ENCODE data around the gene PPP2R5C. TPM values are rescaled to one million over a fixed set of nuclear protein-coding genes. Genes with fewer than 3 reads are reported as not detected.

PPP2R5C gene
- total and polyA plus RNA-seq, 2 of the 4 experiments (the other 2 are of a cell fraction), result 65.9 to 78.7 TPM

DNA sequence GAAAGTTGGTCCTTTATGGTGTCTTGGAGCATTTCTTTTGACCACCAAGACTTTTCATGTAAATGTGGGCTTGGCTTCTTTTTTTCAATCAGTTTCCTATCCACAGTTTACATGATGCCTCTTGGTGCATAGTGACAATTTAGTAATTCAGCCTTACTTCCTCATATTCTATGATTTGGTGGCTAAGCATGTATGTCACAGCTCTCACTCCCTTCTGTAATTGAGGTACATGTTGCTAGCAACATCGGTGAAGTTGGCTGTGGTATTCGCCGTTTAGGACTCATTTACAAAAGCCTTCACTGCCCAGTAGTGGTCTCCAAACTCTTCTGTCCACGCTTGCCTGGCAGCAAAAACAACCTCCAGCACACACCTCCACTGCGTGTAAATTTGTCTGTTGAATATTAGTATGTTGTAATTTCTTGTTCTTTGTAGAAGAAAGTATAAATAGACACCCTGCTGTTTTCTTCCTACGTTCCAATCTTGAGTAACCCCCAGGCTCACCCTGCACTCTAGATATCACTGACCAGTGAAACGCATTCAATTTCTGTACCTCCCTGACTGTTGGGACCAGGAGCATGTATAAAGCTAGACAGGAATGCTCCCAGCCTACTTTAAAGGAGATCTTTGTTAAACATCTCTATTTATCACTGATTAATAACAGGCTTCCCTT lies 90.4 kb downstream of the PPP2R5C start:
- H3K23ac ChIP-seq (ENCODE audit: low read depth, low read length), result no peak overlapping the region
- TF ChIP-seq BHLHE40 (IDR thresholded peaks at IDR 0.05; ENCODE audit: low read depth, low read length) (no peak), CEBPB (IDR thresholded peaks at IDR 0.05; ENCODE audit: low read depth, low read length) (no peak), MXI1 (IDR thresholded peaks at IDR 0.05; ENCODE audit: borderline replicate concordance, low read depth, low read length) (no peak), RAD21 (IDR thresholded peaks at IDR 0.05; ENCODE audit: low read length) (no peak), MAFK (IDR thresholded peaks at IDR 0.05; ENCODE audit: low read depth, low read length) (no peak), MAZ (IDR thresholded peaks at IDR 0.05; ENCODE audit: borderline replicate concordance, low read depth, low read length) (no peak), RFX5 (IDR thresholded peaks at IDR 0.05; ENCODE audit: low read depth, low read length) (no peak), FOS (IDR thresholded peaks at IDR 0.05; ENCODE audit: low read depth, low read length) (no peak), POLR2A (IDR thresholded peaks at IDR 0.05; ENCODE audit: low read depth, low read length) (no peak), SMC3 (IDR thresholded peaks at IDR 0.05; ENCODE audit: low read depth, low read length) (no peak), USF2 (IDR thresholded peaks at IDR 0.05; ENCODE audit: low read depth, low read length) (no peak), NFE2L2 (IDR thresholded peaks at IDR 0.05; ENCODE audit: low read depth, low read length) (no peak), ELK1 (IDR thresholded peaks at IDR 0.05; ENCODE audit: borderline replicate concordance, low read depth, low read length) (no peak), CHD1 (IDR thresholded peaks at IDR 0.05; ENCODE audit: low read depth, low read length) (no peak), RCOR1 (IDR thresholded peaks at IDR 0.05; ENCODE audit: insufficient replicate concordance, low read length) (no peak)
- TF ChIP-seq, protein P1, sequence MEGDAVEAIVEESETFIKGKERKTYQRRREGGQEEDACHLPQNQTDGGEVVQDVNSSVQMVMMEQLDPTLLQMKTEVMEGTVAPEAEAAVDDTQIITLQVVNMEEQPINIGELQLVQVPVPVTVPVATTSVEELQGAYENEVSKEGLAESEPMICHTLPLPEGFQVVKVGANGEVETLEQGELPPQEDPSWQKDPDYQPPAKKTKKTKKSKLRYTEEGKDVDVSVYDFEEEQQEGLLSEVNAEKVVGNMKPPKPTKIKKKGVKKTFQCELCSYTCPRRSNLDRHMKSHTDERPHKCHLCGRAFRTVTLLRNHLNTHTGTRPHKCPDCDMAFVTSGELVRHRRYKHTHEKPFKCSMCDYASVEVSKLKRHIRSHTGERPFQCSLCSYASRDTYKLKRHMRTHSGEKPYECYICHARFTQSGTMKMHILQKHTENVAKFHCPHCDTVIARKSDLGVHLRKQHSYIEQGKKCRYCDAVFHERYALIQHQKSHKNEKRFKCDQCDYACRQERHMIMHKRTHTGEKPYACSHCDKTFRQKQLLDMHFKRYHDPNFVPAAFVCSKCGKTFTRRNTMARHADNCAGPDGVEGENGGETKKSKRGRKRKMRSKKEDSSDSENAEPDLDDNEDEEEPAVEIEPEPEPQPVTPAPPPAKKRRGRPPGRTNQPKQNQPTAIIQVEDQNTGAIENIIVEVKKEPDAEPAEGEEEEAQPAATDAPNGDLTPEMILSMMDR (conservative IDR thresholded peaks at IDR 0.05; ENCODE audit: low read depth, low read length), result no peak
- no peaks in the 10 kb centered on the region for H3K36me3 ChIP-seq (ENCODE audit: control insufficient read depth, insufficient read depth, low read length)
- no peak overlapping the region for H3K9ac ChIP-seq (ENCODE audit: low read depth, low read length)
- no peak overlapping the region for H2AFZ ChIP-seq (replicated peaks; ENCODE audit: low read length, poor library complexity)
- no peak overlapping the region for H3K4me3 ChIP-seq (ENCODE audit: insufficient read depth, low read depth, low read length)
- no peak overlapping the region for H3K4ac ChIP-seq (ENCODE audit: low read depth, low read length)
- H3K18ac ChIP-seq (ENCODE audit: low read depth, low read length), result no peak overlapping the region
- H4K5ac ChIP-seq (ENCODE audit: low read depth, low read length), result no peak overlapping the region
- in situ Hi-C loops (cut with MboI; ENCODE audit: low sequenced_read_pairs), result no loop called here
- no peak overlapping the region for H2AK5ac ChIP-seq (ENCODE audit: low read depth, low read length)
- H3K4me2 ChIP-seq (ENCODE audit: low read depth, low read length), result no peak overlapping the region
- no peak overlapping the region for H2BK5ac ChIP-seq (ENCODE audit: low read depth, low read length, poor library complexity, severe bottlenecking)
- no TSS peak for BruUV-seq (replicated peaks)
- peaks cover 66% of the 10 kb centered on the region for H4K20me1 ChIP-seq (ENCODE audit: insufficient read depth, low read length)
- WGBS, 2 experiments (ENCODE audit: extremely low coverage in 2 of 2, insufficient read length in 1 of 2), result no CpG with 5 or more reads among the region's 7 CpGs
- H3K9me3 ChIP-seq (ENCODE audit: control insufficient read depth, insufficient read depth, low read length), result no peaks in the 10 kb centered on the region
- dilution Hi-C loops (cut with HindIII; ENCODE audit: low sequenced_read_pairs, unreplicated experiment), result no loop called here
- no peak overlapping the region for H2BK15ac ChIP-seq (ENCODE audit: low read depth, low read length)
- H3K4me1 ChIP-seq (ENCODE audit: control insufficient read depth, insufficient read depth, low read length), result peaks cover 3% of the 10 kb centered on the region
- ATAC-seq (ENCODE audit: low read depth), result no peak
- H2AK9ac ChIP-seq (replicated peaks; ENCODE audit: low read depth, low read length, poor library complexity), result no peak overlapping the region
- H4K91ac ChIP-seq (ENCODE audit: insufficient read depth, low read depth, low read length), result no peak overlapping the region
- H3K27me3 ChIP-seq (ENCODE audit: control insufficient read depth, insufficient read depth, low read length), result no peaks in the 10 kb centered on the region
- H3K14ac ChIP-seq (replicated peaks; ENCODE audit: low read depth, low read length), result no peak overlapping the region
- no peak overlapping the region for H2BK120ac ChIP-seq (ENCODE audit: low read depth, low read length)
- ChIA-PET POLR2A (ENCODE audit: unreplicated experiment) (no interaction called here), CTCF (no interaction called here)
- no peak for DNase-seq
- H3K9me1 ChIP-seq (ENCODE audit: insufficient read depth, low read length), result peaks cover 25% of the 10 kb centered on the region
- H4K8ac ChIP-seq (ENCODE audit: low read depth in 2 of 2, low read length in 2 of 2), result no peak overlapping the region
- H2BK20ac ChIP-seq (ENCODE audit: low read depth, low read length), result no peak overlapping the region
- H3K27ac ChIP-seq (ENCODE audit: insufficient read depth, low read length), result no peak overlapping the region
- H3K79me1 ChIP-seq (ENCODE audit: low read depth in 1 of 2, low read length in 2 of 2), result peaks cover 54 to 77% of the 10 kb centered on the region in 2 experiments
- H3K56ac ChIP-seq (ENCODE audit: extremely low read depth, insufficient read depth, low read length), result no peak overlapping the region
- intact Hi-C loops (cut with micrococcal nuclease), result no loop called here
